Ramos (cell line): Measurements from ENCODE around the gene ISG20.

Source experiments
- in situ Hi-C: fragments of 300-500 bp; cut with MboI; formaldehyde crosslinking; loops from one replicate; pipeline ENCODE4 v1.14.3; 2022; ENCODE audit warnings: low sequenced_read_pairs; ENCODE audit not compliant: unreplicated experiment

Gene ISG20

GRCh38 chr15:88674661-88675060 is 35.8 kb downstream of the ISG20 start:
- in situ Hi-C loops: no loop called here

DNA sequence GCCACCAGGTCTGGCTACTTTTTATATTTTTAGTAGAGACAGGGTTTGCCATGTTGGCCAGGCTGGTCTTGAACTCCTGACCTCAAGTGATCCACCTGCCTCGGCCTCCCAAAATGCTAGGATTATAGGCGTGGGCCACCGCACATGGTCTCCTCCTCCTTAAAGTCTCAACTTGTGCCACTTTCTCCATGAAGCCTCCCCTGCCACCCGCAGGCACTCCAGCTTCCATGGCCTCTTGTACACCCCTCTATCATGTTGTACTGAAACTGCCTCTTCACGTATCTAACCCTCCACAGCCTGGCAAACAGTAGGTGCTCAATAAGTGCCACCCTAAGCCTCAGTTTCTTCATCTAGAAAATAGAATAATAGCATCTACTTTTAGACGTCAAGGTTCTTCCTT is 39.9 kb downstream of the ISG20 start:
- in situ Hi-C loops: no loop called here

DNA sequence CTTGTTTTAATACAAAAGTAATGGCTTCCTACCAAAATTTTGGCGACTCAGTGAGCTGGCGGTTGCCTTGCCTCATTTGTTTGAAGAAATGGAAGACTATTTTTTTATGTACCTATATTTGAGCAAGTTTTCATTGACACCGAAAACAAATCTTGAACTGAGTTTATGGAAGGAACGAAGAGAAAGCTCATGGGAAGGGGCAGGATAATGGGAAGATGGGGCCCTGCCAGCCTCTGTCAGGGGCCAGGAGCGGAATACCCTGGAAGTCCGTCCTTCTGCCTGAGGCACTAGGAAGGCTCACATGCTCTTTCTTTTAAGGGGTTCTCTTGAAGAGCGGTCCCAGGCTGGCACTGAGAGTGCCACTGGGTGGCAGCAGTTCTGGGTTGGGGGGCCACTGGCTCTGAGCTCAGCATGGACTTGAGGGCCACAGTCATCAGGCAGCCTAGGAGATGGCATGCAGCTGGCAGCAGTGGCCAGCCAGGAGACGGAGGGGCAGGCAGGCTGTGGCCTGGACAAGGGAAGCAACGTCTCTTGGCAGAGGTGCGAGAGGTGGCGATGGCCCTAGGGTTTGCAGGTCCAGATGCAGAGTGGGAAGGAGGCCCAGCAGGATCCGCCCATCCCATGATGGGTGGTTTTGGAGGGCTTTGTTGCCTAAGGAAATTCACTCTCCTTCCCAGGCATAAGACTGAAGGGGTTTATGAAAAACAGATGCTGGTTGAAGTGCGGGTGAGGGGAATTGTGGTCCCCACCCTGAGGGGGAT is 41.6 kb downstream of the ISG20 start:
- in situ Hi-C loops: no loop called here

- in situ Hi-C loops: no loop called here
Measured at GRCh38 chr15:88681610-88682221, 42.9 kb downstream of the ISG20 start.

GRCh38 chr15:88684345-88684744 is 45.5 kb downstream of the ISG20 start:
- in situ Hi-C loops: no loop called here

DNA sequence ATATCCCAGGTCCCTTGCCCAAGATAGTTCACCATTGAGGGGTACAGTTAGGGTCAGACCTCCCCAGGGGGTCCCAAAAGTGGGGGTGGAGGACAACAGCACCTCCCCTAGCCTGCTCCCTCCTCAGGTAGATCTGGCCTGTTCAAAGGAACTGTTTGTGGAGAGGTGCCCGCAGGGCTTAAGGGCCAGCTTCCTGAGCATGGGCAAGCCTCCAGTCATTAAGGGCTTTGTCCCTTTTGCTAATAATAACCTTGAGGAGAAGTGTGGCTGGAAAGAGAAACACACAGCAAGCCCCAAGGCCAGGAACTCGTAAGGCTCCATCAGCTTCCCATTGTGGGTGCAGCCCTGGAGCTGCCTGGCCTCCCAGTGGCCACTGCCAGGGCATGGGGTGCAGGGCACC is 47.4 kb downstream of the ISG20 start:
- in situ Hi-C loops: no loop called here

GRCh38 chr15:88688394-88688933 is 49.6 kb downstream of the ISG20 start:
- in situ Hi-C loops: no loop called here

GRCh38 chr15:88690331-88690730 is 51.5 kb downstream of the ISG20 start:
- in situ Hi-C loops: no loop called here

GRCh38 chr15:88693191-88693590 is 54.4 kb downstream of the ISG20 start:
- in situ Hi-C loops: no loop called here

- in situ Hi-C loops: no loop called here
Measured at GRCh38 chr15:88695101-88695500, 56.3 kb downstream of the ISG20 start.

GRCh38 chr15:88695691-88696251 is 57.0 kb downstream of the ISG20 start:
- in situ Hi-C loops: no loop called here

DNA sequence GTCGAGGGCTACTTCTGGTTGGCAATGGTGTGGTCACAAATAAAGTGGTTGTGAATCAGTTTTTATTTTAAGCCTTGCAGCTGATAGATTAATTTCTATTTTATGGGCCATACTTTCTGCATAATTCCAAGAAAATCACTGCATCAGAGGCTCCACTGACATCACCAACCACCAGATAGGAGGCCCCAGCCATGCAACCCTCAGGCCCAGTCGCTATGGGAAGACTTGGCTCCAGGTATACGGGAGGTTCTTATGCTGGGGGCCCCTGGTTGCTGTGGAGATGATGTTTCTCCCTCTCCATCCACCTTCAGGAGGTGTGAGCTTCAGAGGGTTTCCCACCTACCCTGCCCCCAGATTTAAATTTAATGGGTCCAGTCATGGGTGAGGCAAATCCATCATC is 57.4 kb downstream of the ISG20 start:
- in situ Hi-C loops: no loop called here

DNA sequence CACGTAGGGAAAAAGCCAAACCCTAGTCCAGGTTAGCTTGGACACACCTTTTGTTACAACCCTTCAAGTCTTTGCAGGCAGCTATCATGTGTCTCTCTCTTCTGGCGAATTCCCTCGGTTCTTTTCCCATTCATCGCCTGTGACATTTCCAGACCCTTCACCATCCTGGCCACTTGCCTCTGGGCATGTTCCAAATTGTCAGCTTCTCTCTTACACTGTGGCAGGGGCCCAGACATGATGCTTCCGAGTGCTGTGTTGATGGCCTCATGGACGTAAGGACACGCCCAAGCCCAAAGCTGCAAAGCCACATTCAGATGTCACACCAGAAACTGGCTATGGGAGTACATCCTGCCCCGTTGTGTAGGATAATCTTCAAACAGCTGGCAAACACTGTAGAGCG is 58.5 kb downstream of the ISG20 start:
- in situ Hi-C loops: no loop called here

DNA sequence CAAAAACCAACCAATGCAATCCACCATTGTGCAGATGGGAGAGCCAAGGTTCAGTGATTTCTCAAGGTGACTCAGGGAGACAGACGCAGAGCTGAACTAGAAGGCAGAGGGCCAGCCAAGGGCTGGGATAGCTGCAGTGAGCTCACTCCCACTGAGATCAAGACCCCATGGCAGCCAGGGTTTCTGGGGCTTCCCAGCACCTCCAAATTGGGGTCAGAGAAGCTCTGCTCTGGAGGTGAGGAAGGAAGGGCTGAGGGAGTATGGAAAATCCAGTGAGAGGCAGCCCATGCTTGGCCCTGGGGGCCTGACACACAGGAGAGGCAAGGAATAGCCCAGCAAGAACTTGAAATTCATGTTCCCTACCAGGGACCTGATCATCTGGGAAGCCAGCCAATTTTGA is 61.0 kb downstream of the ISG20 start:
- in situ Hi-C loops: loop anchor here (10.0 kb wide), 1 partner anchor 75 kb away; the partner anchor contains the start of gene AEN

DNA sequence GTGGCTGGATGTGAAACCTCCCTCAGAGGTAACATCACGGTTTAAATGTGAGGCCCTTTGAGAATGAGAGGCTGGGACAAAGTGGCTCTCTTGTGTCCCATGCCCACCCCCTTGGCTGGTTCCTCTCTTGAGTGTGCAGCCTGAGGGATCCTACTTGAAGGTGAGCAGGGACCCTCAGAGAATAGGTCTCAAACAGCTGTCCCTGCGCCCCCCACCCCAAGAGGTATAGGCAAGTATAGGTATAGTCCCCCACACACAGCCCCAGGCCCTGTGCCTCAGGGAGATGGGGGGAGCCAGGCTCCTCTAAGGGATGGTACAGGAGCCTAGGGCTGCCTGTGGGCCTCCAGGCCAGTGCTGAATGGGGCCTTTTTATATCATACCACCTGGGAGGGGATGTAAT is 61.9 kb downstream of the ISG20 start:
- in situ Hi-C loops: loop anchor here (10.0 kb wide), 1 partner anchor 76 kb away; the partner anchor contains the start of gene AEN

DNA sequence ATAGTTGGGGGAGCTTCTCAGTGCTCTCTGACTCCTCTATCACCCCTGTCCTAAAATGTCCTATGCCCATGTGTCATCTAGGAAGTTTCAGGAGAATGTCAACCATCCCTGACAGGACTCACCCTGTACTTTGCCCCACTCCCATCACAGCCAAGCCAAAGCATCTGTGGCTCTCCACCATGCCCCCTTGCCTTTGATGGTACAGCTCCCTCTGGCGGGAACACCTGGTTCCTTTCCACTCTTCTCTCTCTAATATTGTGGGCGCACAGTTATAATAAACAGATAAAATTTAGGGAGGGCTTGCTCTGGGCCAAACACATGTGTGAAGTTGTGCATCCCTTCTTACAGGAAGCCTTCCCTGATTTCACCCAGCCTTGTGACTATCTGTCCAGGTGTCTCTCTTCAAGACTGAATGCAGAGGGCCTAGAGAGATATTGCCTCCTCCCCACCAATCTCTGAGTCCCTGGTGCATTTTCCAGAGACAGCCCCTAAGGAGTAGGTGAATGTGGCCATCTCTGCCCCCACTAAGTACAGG is 62.8 kb downstream of the ISG20 start:
- in situ Hi-C loops: loop anchor here (10.0 kb wide), 1 partner anchor 77 kb away; the partner anchor contains the start of gene AEN

- in situ Hi-C loops: loop anchor here (10.0 kb wide), 1 partner anchor 78 kb away; the partner anchor contains the start of gene AEN
Measured at GRCh38 chr15:88702983-88703382, 64.2 kb downstream of the ISG20 start.

GRCh38 chr15:88703533-88703932 is 64.7 kb downstream of the ISG20 start:
- in situ Hi-C loops: loop anchor here (10.0 kb wide), 1 partner anchor 79 kb away; the partner anchor contains the start of gene AEN

DNA sequence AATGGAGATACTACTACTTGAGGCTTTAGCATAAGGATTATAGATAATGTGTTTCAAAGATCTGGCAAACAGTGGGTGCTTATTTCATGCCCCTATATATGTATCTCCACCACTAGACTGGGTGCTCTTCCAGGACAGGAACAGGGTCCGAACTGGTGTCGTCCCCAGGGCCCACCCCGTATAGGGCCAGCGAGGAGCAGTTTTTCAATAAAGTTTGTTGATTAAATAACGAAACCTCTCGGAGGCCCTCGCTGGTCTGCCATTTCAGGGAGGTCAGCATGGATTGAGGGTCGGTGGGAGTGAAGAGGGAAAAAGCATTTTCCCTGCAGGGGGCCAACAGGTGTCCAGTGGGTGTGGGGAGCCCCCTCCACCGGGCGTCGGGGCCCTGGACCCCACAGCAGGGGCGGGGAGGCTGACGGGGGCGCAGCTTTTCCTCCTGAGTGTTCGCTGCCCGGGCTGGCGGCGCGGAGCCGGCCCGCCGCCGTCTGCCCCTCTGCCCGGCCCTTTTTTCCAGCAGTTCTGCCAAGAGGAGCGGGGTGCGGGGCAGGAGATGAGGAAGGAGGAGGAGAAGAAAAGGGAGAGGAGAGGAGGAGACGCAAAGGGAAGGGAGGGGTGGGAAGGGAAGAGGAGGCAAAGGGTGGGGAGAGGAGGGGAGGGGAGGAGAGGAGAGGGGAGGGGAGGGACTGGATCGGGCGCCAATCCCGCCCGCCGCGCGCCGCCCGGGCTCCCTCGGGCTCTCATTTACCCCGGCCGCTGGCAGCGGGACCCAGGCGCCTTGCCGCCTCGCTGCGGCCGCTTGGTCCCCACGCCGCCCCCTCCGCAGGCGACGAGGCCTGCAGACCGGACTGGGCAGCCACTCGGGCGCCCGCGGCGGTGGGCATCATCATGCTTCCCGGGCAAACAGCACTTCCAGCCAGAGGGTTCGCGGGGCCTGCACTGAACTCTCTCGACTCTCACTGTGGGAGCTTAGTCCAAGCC is 66.3 kb downstream of the ISG20 start:
- in situ Hi-C loops: loop anchor here (10.0 kb wide), 1 partner anchor 80 kb away; the partner anchor contains the start of gene AEN
